AG04449 (cell line): Measurements from ENCODE around the gene SMCO3.

Experiments
- CTCF ChIA-PET: fragments of 350-600 bp; formaldehyde crosslinking; extraction: SDS; loops from one replicate; lab custom pipeline; 2021; ENCODE audit warnings: antibody characterized with exemption; lab: Yijun Ruan, JAX
- POLR2A ChIA-PET: fragments of 400-600, 350-600 bp; formaldehyde crosslinking; extraction: SDS; loops from one replicate; lab custom pipeline; 2020; ENCODE audit warnings: antibody characterized with exemption, inconsistent platforms; lab: Yijun Ruan, JAX
- DNase-seq: peaks from one replicate; pipeline ENCODE4 v3.0.0-alpha.2; 2010; ENCODE audit warnings: low read depth, low spot score
- H3K4me3 ChIP-seq: 2 replicates; pipeline ENCODE4 v1.5.1; 2011; ENCODE audit warnings: low read depth, mild to moderate bottlenecking, control low read depth, low read length
- CTCF ChIP-seq: IDR thresholded peaks from one replicate; pipeline ENCODE4 v1.5.1; 2011; ENCODE audit warnings: mild to moderate bottlenecking, moderate library complexity, low read length, control low read depth, inconsistent platforms; ENCODE audit not compliant: insufficient read depth; ENCODE audit errors: missing control alignments

The SMCO3 gene

DNA sequence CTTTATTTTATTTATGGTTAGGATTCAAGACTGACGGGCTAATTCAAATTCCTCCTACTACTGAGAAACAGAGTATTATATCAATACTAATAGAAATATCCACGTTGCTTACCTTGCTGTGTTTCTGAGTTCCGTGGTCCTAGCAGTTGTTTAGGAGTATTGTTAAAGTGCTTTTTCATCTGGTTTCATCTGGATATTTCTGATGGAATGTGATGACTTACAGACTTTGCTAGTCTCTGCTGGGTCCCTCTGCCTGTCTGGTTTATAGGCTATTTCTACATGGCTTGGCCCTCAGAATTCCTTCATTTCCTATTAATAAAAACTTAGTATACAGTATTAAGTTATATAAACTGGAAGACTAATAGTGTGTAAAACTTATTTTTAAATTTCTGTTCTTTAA is at the start of gene SMCO3:
Gene SMCO3, minus strand, starts transcription at position 169 of the 400 bp plus-strand sequence. CDS start 7,502 bp downstream, outside the sequence.
- CTCF ChIA-PET = interaction anchor here (1.2 to 7.0 kb wide), 2 partner anchors 9 to 183 kb away, joined by 4 to 96 read pairs; no protein-coding TSS in a partner anchor
- no peak for DNase-seq
- H3K4me3 ChIP-seq = no peak within 1 kb of the TSS
- TF ChIP-seq CTCF = no peak
- POLR2A ChIA-PET = interaction anchor here (0.7 kb wide), 1 partner anchor 18 kb away, joined by 3 read pairs; no protein-coding TSS in a partner anchor

GRCh38 chr12:14860490-14860889 is 46.5 kb upstream of the SMCO3 start:
- CTCF ChIA-PET = no interaction called here
- DNase-seq = no peak
- TF ChIP-seq CTCF = no peak
- no peak overlapping the region for H3K4me3 ChIP-seq
- POLR2A ChIA-PET = no interaction called here

GRCh38 chr12:14858513-14858912 is 44.5 kb upstream of the SMCO3 start:
- POLR2A ChIA-PET = no interaction called here
- no peak for TF ChIP-seq CTCF
- DNase-seq = no peak
- CTCF ChIA-PET = no interaction called here
- no peak overlapping the region for H3K4me3 ChIP-seq

DNA sequence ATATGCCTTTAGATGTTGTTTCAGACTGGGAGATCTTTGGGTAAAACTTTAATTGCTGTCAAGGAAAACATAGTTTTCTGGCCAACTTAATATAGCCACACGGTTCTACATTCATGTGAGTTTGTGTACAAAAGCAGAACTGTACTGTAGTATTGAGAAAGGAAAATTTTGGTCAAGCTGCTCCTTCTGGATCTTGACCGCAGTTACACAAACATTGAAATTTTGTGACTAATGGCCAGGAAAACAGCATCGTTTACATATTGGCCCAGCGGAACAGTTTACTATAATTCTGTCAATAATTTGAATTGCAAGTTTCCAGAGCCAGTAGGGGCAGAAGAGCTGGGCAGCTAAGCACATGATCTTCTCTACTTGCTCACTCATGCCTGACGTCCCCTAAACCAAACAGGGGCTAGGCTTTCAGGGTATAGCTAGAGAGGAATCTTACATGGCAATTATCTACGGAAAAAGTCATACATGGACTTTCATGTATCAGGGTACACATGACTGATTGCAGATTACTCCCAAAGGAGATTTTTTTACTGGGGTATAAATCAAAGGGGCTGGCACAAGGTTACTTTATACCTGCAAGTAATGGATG is 40.7 kb upstream of the SMCO3 start:
- ChIA-PET CTCF (interaction anchor here (2.2 kb wide), 1 partner anchor 10 kb away, joined by 8 read pairs; no protein-coding TSS in a partner anchor), POLR2A (no interaction called here)
- no peak for DNase-seq

GRCh38 chr12:14853961-14854360 is 40.0 kb upstream of the SMCO3 start:
- no peak for TF ChIP-seq CTCF
- CTCF ChIA-PET = interaction anchor here (1.2 to 12.7 kb wide), 2 partner anchors 9 to 139 kb away, joined by 4 to 179 read pairs; no protein-coding TSS in a partner anchor
- POLR2A ChIA-PET = no interaction called here
- H3K4me3 ChIP-seq = no peak overlapping the region
- DNase-seq = no peak

More for the DNA sequence above, 40.7 kb upstream of the SMCO3 start:
- no peak overlapping the region for H3K4me3 ChIP-seq
- TF ChIP-seq CTCF = no peak

DNA sequence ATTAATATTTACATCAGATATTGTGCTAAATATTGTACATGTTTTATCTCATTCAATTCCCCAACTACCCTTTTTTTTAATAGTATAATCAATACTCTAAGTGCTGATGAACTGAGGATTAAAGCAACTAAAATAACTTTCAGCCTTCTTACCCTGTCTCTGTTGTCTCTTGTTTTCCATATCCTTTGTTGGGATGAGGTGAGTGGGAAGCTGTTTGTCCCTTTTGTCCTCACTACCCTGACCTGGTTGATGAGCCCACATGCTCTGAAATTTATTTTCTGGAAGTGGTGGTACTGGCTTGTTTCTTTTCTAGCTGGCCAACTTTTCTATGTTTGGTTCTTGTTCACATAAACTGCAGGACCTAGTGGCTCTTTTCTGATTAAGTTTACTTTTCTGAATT is 38.9 kb upstream of the SMCO3 start:
- DNase-seq = no peak
- no peak overlapping the region for H3K4me3 ChIP-seq
- ChIA-PET POLR2A (no interaction called here), CTCF (interaction anchor here (1.2 to 12.7 kb wide), 2 partner anchors 8 to 140 kb away, joined by 4 to 179 read pairs; no protein-coding TSS in a partner anchor)
- no peak for TF ChIP-seq CTCF
